ENCODE measurements around the gene C1orf50. TPM values are rescaled to one million over a fixed set of nuclear protein-coding genes. Genes with fewer than 3 reads are reported as not detected.
"Not testable (repeated sequence)": the region's sequence is repeated elsewhere in the genome, so short reads cannot be mapped to it uniquely, and the experiment has no call there.

The C1orf50 gene
- total RNA-seq, result 3.2 TPM

- intact Hi-C loops (cut with DNase I), result loop anchor here (5.0 kb wide), 1 partner anchor 85 kb away; the partner anchor contains the start of gene YBX1
- H3K4me3 ChIP-seq, result peak within 1 kb of the TSS; percentile 78 to 85
- peak within 1 kb of the TSS; percentile 87 for H3K27ac ChIP-seq
- no peaks in the 10 kb centered on the region for H3K9me3 ChIP-seq
- H3K27me3 ChIP-seq, result no peaks in the 10 kb centered on the region
- peak; percentile 99 to 100 for DNase-seq (ENCODE audit: extremely low spot score in 2 of 2)
- TF ChIP-seq POLR2AphosphoS5 (IDR thresholded peaks at IDR 0.05; ENCODE audit: insufficient read depth in 1 of 2, low read depth in 1 of 2) (peak; percentile 98 to 100), CTCF (IDR thresholded peaks at IDR 0.05) (no peak), POLR2A (IDR thresholded peaks at IDR 0.05) (peak; percentile 37 to 97)
- H3K36me3 ChIP-seq, result no peaks in the 10 kb centered on the region
- H3K4me1 ChIP-seq, result peaks cover 51% of the 10 kb centered on the region
Observed at GRCh38 chr1:42766741-42767509, at the start of gene C1orf50, which contains the start of gene P3H1. TSS of gene C1orf50 (plus strand) at chr1:42767249. CDS start at chr1:42767312, 63 bp downstream. TSS of gene P3H1 (minus strand) at chr1:42767028. CDS start at chr1:42766971, 57 bp downstream.

DNA sequence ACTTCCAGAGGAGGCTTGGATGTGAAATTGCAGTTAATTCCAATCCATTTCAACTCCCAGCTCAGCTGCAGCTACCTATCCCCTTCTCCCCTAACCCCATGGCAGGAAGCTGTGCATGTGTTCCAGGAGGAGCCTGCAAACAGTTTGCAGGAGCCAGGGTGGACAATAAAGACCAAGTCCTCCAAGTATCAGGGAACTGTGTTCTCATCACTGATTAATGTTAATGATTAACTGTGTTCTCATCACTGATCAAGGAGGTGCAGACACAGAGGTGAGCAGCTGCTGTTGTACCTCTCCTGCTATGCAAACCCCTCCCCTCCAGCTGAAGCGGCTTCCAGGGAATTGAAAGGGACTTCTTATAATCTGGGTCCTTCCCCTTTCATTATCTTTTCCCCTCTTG lies 46.2 kb upstream of the C1orf50 start:
- Histone ChIP-seq H3K4me3 (no peak overlapping the region), H3K9me3 (no peaks in the 10 kb centered on the region), H3K27ac (no peak overlapping the region), H3K27me3 (no peaks in the 10 kb centered on the region), H3K36me3 (peaks cover 0 to 8% of the 10 kb centered on the region in 2 donors), H3K4me1 (no peaks in the 10 kb centered on the region)
- TF ChIP-seq POLR2A (IDR thresholded peaks at IDR 0.05), result no peak
- DNase-seq (ENCODE audit: extremely low spot score in 2 of 2), result no peak
- intact Hi-C loops (cut with DNase I), result no loop called here

GRCh38 chr1:42721926-42722325 lies 45.1 kb upstream of the C1orf50 start:
- H3K4me3 ChIP-seq, result no peak overlapping the region
- intact Hi-C loops (cut with DNase I), result no loop called here
- no peaks in the 10 kb centered on the region for H3K4me1 ChIP-seq
- DNase-seq (ENCODE audit: extremely low spot score in 2 of 2), result no peak
- H3K9me3 ChIP-seq, result no peaks in the 10 kb centered on the region
- TF ChIP-seq CTCF (IDR thresholded peaks at IDR 0.05) (no peak), POLR2A (IDR thresholded peaks at IDR 0.05) (no peak), POLR2AphosphoS5 (IDR thresholded peaks at IDR 0.05; ENCODE audit: insufficient read depth in 1 of 2, low read depth in 1 of 2) (no peak)
- peaks cover 0 to 8% of the 10 kb centered on the region in 2 donors for H3K36me3 ChIP-seq
- no peak overlapping the region for H3K27ac ChIP-seq
- H3K27me3 ChIP-seq, result no peaks in the 10 kb centered on the region

DNA sequence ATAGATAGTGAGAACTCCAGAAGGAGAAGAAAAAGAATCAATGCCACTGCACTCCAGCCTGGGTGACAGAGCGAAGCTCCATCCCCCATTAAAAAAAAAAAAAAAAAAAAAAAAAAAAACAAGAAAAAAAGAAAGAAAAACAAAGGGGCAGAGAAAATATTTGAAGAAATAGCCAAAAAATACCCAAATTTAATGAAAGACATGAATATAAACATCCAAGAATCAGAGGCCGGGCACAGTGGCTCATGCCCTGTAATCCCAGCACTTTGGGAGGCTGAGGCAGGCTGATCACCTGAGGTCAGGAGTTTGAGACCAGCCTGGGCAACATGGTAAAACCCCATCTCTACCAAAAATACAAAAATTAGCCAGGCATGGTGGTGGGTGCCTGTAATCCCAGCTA lies 44.6 kb upstream of the C1orf50 start:
- H3K4me3 ChIP-seq; H3K36me3 ChIP-seq; H3K27me3 ChIP-seq; DNase-seq (ENCODE audit: extremely low spot score in 2 of 2); intact Hi-C loops (cut with DNase I); H3K9me3 ChIP-seq; H3K4me1 ChIP-seq; H3K27ac ChIP-seq: not testable (repeated sequence)

- Histone ChIP-seq H3K27ac (no peak overlapping the region), H3K9me3 (no peaks in the 10 kb centered on the region), H3K36me3 (peaks cover 0 to 8% of the 10 kb centered on the region in 2 donors), H3K4me3 (no peak overlapping the region), H3K27me3 (no peaks in the 10 kb centered on the region), H3K4me1 (no peaks in the 10 kb centered on the region)
- no peak for TF ChIP-seq CTCF (IDR thresholded peaks at IDR 0.05)
- intact Hi-C loops (cut with DNase I), result no loop called here
- DNase-seq (ENCODE audit: extremely low spot score in 2 of 2), result no peak
Observed at GRCh38 chr1:42723511-42723910, 43.5 kb upstream of the C1orf50 start.

GRCh38 chr1:42725820-42726219 lies 41.2 kb upstream of the C1orf50 start:
- H3K27me3 ChIP-seq; H3K4me3 ChIP-seq; H3K4me1 ChIP-seq; intact Hi-C loops (cut with DNase I); H3K36me3 ChIP-seq; H3K9me3 ChIP-seq; DNase-seq (ENCODE audit: extremely low spot score in 2 of 2); H3K27ac ChIP-seq: not testable (repeated sequence)

Data from vagina (tissue), 2 donors.